CD4-positive, alpha-beta T cell (primary cell): ENCODE results near the gene RETREG1. TPM values are rescaled to one million over a fixed set of nuclear protein-coding genes. Genes with fewer than 3 reads are reported as not detected.
A peak's percentile ranks its signal among the peaks of the same experiment; 100 is the strongest.
"Not testable (repeated sequence)": the region's sequence is repeated elsewhere in the genome, so short reads cannot be mapped to it uniquely, and the experiment has no call there.

Source experiments
- ATAC-seq: fragments of 200-7000 bp; cut with Tn5 transposase; one replicate; pipeline ENCODE4 v1.10.0; 2022; ENCODE audit warnings: mild to moderate bottlenecking; ENCODE audit not compliant: poor library complexity
- CTCF ChIA-PET: fragments of 350-600 bp; sonication (Branson Sonifier 250); formaldehyde crosslinking; loops from one replicate; lab custom pipeline; 2021; ENCODE audit warnings: antibody characterized with exemption, inconsistent platforms; lab: Charles Lee
- POLR2A ChIA-PET: fragments of 350-600 bp; sonication (Branson Sonifier 250); formaldehyde crosslinking; loops from one replicate; lab custom pipeline; 2021; ENCODE audit warnings: antibody characterized with exemption, inconsistent platforms; lab: Charles Lee
- DNase-seq, 14 experiments: peaks; one replicate each; pipeline ENCODE4 v3.0.0-alpha.2; 2013 to 2020; ENCODE audit warnings: mixed read lengths in 2 of 14
- H3K27ac ChIP-seq, 2 donors: one replicate each; pipeline versions ENCODE4 v1.5.1 to v1.7.0; 2013; ENCODE audit warnings: low read length in 2 of 2, low read depth in 1 of 2, mild to moderate bottlenecking in 1 of 2
- H3K27me3 ChIP-seq, 2 experiments: 1 replicate in 1 of 2; 2 replicates in 1 of 2; pipeline versions ENCODE4 v1.6.1 to v1.7.0; 2013; ENCODE audit warnings: low read length in 2 of 2, control low read depth in 1 of 2, mild to moderate bottlenecking in 1 of 2, moderate library complexity in 1 of 2; ENCODE audit not compliant: insufficient read depth in 2 of 2, control insufficient read depth in 1 of 2
- H3K36me3 ChIP-seq: one replicate; pipeline ENCODE4 v1.6.1; 2013; ENCODE audit warnings: low read length, control low read depth; ENCODE audit not compliant: insufficient read depth
- H3K4me1 ChIP-seq: one replicate; pipeline ENCODE4 v1.6.1; 2013; ENCODE audit warnings: low read length, control low read depth; ENCODE audit not compliant: insufficient read depth
- H3K4me3 ChIP-seq: one replicate; pipeline ENCODE4 v1.5.1; 2013; ENCODE audit warnings: mild to moderate bottlenecking, low read length, moderate library complexity
- H3K9me3 ChIP-seq, 2 experiments: 1 replicate in 1 of 2; 2 replicates in 1 of 2; pipeline versions ENCODE4 v1.6.1 to v1.7.0; 2013; ENCODE audit warnings: low read length in 2 of 2, mild to moderate bottlenecking in 2 of 2, control low read depth in 1 of 2, moderate library complexity in 1 of 2; ENCODE audit not compliant: control insufficient read depth in 1 of 2, insufficient read depth in 1 of 2
- H3K27ac Mint-ChIP-seq: one replicate; pipeline ENCODE4 v1.8.0; 2020; ENCODE audit warnings: mixed read lengths
- H3K27me3 Mint-ChIP-seq: one replicate; pipeline ENCODE4 v1.8.0; 2021; ENCODE audit warnings: mixed read lengths
- H3K36me3 Mint-ChIP-seq: one replicate; pipeline ENCODE4 v1.8.0; 2021; ENCODE audit warnings: low read depth, mixed read lengths
- H3K4me1 Mint-ChIP-seq: one replicate; pipeline ENCODE4 v1.8.0; 2021; ENCODE audit warnings: low read depth, mixed read lengths
- H3K4me3 Mint-ChIP-seq: one replicate; pipeline ENCODE4 v1.8.0; 2020; ENCODE audit warnings: mild to moderate bottlenecking, mixed read lengths
- H3K9me3 Mint-ChIP-seq: one replicate; pipeline ENCODE4 v1.8.0; 2020; ENCODE audit warnings: mixed read lengths
- CTCF ChIP-seq: fragments of 200-600 bp; IDR thresholded peaks from one replicate; pipeline ENCODE4 v1.8.0; 2022; ENCODE audit warnings: antibody characterized with exemption, mild to moderate bottlenecking
- intact Hi-C, 2 experiments: fragments of 100-400 bp; cut with DNase I in 1 of 2; cut with micrococcal nuclease in 1 of 2; formaldehyde crosslinking; loops; one replicate each; pipeline versions ENCODE4 v1.15.1 to v1.9.0; 2023 to 2025; cut with DNase I, micrococcal nuclease
- total RNA-seq, 174 experiments: library from RNA in 2 of 174; stranded (reverse) in 2 of 174; gene quantifications; one replicate each; pipeline ENCODE4 v1.2.3 and lab custom pipeline; 2021 to 2026

Gene RETREG1
- total RNA-seq, 2 experiments from 2014 or later = 68.9 to 69.7 TPM

GRCh38 chr5:16480821-16481538, 135.8 kb downstream of the RETREG1 start:
- Histone ChIP-seq H3K9me3 (no peaks in the 10 kb centered on the region), H3K36me3 (peaks cover 5% of the 10 kb centered on the region), H3K27ac (no peak overlapping the region), H3K27me3 (no peaks in the 10 kb centered on the region), H3K4me1 (no peaks in the 10 kb centered on the region), H3K4me3 (no peak overlapping the region)
- Mint-ChIP-seq H3K4me1 (peaks cover 11% of the 10 kb centered on the region), H3K36me3 (peaks cover 59% of the 10 kb centered on the region), H3K9me3 (no peaks in the 10 kb centered on the region), H3K4me3 (no peak overlapping the region), H3K27ac (peak overlapping the region; percentile 24), H3K27me3 (no peaks in the 10 kb centered on the region)
- ATAC-seq (no peak), DNase-seq (no peak)
- TF ChIP-seq CTCF = no peak
- intact Hi-C loops = no loop called here
- CTCF ChIA-PET = interaction anchor here (0.9 kb wide), 1 partner anchor 25 kb away, joined by 3 read pairs; no protein-coding TSS in a partner anchor
- POLR2A ChIA-PET = no interaction called here

- H3K4me1 ChIP-seq = no peaks in the 10 kb centered on the region
- intact Hi-C loops = no loop called here
- no peak overlapping the region for H3K27ac ChIP-seq
- DNase-seq = no peak
- H3K27me3 Mint-ChIP-seq = no peaks in the 10 kb centered on the region
- H3K36me3 Mint-ChIP-seq = peaks cover 67% of the 10 kb centered on the region
- no peaks in the 10 kb centered on the region for H3K9me3 ChIP-seq
- no peak overlapping the region for H3K4me3 Mint-ChIP-seq
- H3K27ac Mint-ChIP-seq = no peak overlapping the region
- H3K4me1 Mint-ChIP-seq = peaks cover 11% of the 10 kb centered on the region
- ChIA-PET POLR2A (no interaction called here), CTCF (interaction anchor here (0.9 kb wide), 1 partner anchor 24 kb away, joined by 3 read pairs; no protein-coding TSS in a partner anchor)
- no peak for ATAC-seq
- H3K27me3 ChIP-seq = no peaks in the 10 kb centered on the region
- no peaks in the 10 kb centered on the region for H3K9me3 Mint-ChIP-seq
- H3K4me3 ChIP-seq = no peak overlapping the region
- peaks cover 6% of the 10 kb centered on the region for H3K36me3 ChIP-seq
- no peak for TF ChIP-seq CTCF
Observed at GRCh38 chr5:16480144-16480543, 136.7 kb downstream of the RETREG1 start.

GRCh38 chr5:16477541-16477940, 139.3 kb downstream of the RETREG1 start:
- no peak overlapping the region for H3K27ac Mint-ChIP-seq
- ChIA-PET CTCF (no interaction called here), POLR2A (no interaction called here)
- H3K4me3 ChIP-seq = no peak overlapping the region
- H3K9me3 Mint-ChIP-seq = no peaks in the 10 kb centered on the region
- intact Hi-C loops = no loop called here
- no peaks in the 10 kb centered on the region for H3K27me3 Mint-ChIP-seq
- DNase-seq (no peak), ATAC-seq (no peak)
- no peaks in the 10 kb centered on the region for H3K4me1 ChIP-seq
- no peaks in the 10 kb centered on the region for H3K4me1 Mint-ChIP-seq
- H3K36me3 ChIP-seq = peaks cover 11% of the 10 kb centered on the region
- no peaks in the 10 kb centered on the region for H3K9me3 ChIP-seq
- TF ChIP-seq CTCF = no peak
- H3K4me3 Mint-ChIP-seq = no peak overlapping the region
- no peaks in the 10 kb centered on the region for H3K27me3 ChIP-seq
- no peak overlapping the region for H3K27ac ChIP-seq
- H3K36me3 Mint-ChIP-seq = peaks cover 74% of the 10 kb centered on the region

GRCh38 chr5:16476417-16476816, 140.4 kb downstream of the RETREG1 start:
- H3K4me1 ChIP-seq, CTCF ChIA-PET, H3K4me3 Mint-ChIP-seq, H3K27ac ChIP-seq, H3K4me3 ChIP-seq, H3K9me3 Mint-ChIP-seq, DNase-seq, POLR2A ChIA-PET, ATAC-seq, H3K27me3 Mint-ChIP-seq, H3K9me3 ChIP-seq, intact Hi-C loops, H3K27me3 ChIP-seq, H3K4me1 Mint-ChIP-seq: not testable (repeated sequence)
- Mint-ChIP-seq H3K36me3 (peaks cover 69% of the 10 kb centered on the region), H3K27ac (peak overlapping the region; percentile 8)
- H3K36me3 ChIP-seq = peaks cover 11% of the 10 kb centered on the region
